ENCODE measurements around the gene MYO19. TPM values are rescaled to one million over a fixed set of nuclear protein-coding genes. Genes with fewer than 3 reads are reported as not detected.

Gene MYO19
- total RNA-seq, 1 experiment from 2014 or later, result 167 TPM

DNA sequence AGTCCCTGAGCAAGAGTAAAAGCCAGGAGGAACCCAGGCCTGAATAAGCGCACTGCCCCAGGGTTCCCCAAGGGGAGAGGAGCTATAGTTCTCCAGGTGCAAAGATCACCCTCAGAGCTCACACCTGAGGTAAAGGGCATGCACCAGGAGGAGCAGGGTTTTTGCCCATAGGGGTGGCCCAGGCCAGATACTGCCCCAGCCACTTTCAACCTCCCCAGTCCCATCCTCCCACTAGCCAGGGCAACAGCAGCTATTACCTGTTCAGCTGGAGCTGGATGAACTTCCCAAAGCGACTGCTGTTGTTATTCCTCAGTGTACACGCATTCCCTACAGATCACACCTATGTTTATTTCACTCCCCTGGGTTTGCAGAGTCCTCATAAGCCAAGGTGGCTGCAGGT, 19.8 kb downstream of the MYO19 start:
- intact Hi-C loops (cut with micrococcal nuclease), result no loop called here

More for the DNA sequence above, 19.8 kb downstream of the MYO19 start:
- Histone ChIP-seq H2AFZ (ENCODE audit: low read depth, low read length, poor library complexity, severe bottlenecking) (no peak overlapping the region), H3K4me3 (replicated peaks in 1 of 2; ENCODE audit: low read depth in 1 of 2, low read length in 2 of 2) (no peak overlapping the region), H3K9me3 (ENCODE audit: control insufficient read depth in 1 of 2, insufficient read depth in 1 of 2, low read depth in 1 of 2, low read length in 2 of 2) (no peaks in the 10 kb centered on the region), H3K79me2 (ENCODE audit: insufficient read depth, low read length) (peaks cover 4% of the 10 kb centered on the region; the same call in 1 of the 2 replicates), H3K4me2 (ENCODE audit: low read length) (no peak overlapping the region), H3K9me2 (ENCODE audit: insufficient read depth) (no peaks in the 10 kb centered on the region), H3K4me1 (ENCODE audit: control insufficient read depth in 1 of 2, insufficient read depth in 2 of 2, low read length in 2 of 2) (no peaks in the 10 kb centered on the region), H3K9ac (ENCODE audit: low read length) (no peak overlapping the region), H3K27ac (ENCODE audit: low read depth, low read length) (no peak overlapping the region), H4K20me1 (ENCODE audit: insufficient read depth) (no peaks in the 10 kb centered on the region), H3K27me3 (ENCODE audit: insufficient read depth, low read length) (no peaks in the 10 kb centered on the region), H3K36me3 (ENCODE audit: control insufficient read depth in 1 of 2, insufficient read depth in 2 of 2, low read length in 2 of 2) (peaks cover 31 to 45% of the 10 kb centered on the region in 2 experiments; a peak in 3 of 4 replicates)
- ChIA-PET CTCF (no interaction called here), POLR2A (no interaction called here), RAD21 (ENCODE audit: low non-redundant PET in 1 of 2, low total read pairs in 2 of 2, uncharacterized antibody in 2 of 2, unreplicated experiment in 2 of 2) (no interaction called here)
- ATAC-seq (no peak), DNase-seq (ENCODE audit: low read depth, low spot score) (no peak)
- no peak for TF ChIP-seq CEBPB (IDR thresholded peaks at IDR 0.05; ENCODE audit: low read depth)
- no peak for TF ChIP-seq FOSL1 (IDR thresholded peaks at IDR 0.05; ENCODE audit: low read depth)
- TF ChIP-seq CBX3 (IDR thresholded peaks at IDR 0.05; ENCODE audit: low read depth), result no peak
- no peak for TF ChIP-seq EGR1 (IDR thresholded peaks at IDR 0.05; ENCODE audit: low read depth)
- TF ChIP-seq, protein P1, sequence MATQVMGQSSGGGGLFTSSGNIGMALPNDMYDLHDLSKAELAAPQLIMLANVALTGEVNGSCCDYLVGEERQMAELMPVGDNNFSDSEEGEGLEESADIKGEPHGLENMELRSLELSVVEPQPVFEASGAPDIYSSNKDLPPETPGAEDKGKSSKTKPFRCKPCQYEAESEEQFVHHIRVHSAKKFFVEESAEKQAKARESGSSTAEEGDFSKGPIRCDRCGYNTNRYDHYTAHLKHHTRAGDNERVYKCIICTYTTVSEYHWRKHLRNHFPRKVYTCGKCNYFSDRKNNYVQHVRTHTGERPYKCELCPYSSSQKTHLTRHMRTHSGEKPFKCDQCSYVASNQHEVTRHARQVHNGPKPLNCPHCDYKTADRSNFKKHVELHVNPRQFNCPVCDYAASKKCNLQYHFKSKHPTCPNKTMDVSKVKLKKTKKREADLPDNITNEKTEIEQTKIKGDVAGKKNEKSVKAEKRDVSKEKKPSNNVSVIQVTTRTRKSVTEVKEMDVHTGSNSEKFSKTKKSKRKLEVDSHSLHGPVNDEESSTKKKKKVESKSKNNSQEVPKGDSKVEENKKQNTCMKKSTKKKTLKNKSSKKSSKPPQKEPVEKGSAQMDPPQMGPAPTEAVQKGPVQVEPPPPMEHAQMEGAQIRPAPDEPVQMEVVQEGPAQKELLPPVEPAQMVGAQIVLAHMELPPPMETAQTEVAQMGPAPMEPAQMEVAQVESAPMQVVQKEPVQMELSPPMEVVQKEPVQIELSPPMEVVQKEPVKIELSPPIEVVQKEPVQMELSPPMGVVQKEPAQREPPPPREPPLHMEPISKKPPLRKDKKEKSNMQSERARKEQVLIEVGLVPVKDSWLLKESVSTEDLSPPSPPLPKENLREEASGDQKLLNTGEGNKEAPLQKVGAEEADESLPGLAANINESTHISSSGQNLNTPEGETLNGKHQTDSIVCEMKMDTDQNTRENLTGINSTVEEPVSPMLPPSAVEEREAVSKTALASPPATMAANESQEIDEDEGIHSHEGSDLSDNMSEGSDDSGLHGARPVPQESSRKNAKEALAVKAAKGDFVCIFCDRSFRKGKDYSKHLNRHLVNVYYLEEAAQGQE (IDR thresholded peaks at IDR 0.05; ENCODE audit: low read depth), result no peak
- TF ChIP-seq SRF (IDR thresholded peaks at IDR 0.05; ENCODE audit: low read depth), result no peak
- TF ChIP-seq, protein P2, sequence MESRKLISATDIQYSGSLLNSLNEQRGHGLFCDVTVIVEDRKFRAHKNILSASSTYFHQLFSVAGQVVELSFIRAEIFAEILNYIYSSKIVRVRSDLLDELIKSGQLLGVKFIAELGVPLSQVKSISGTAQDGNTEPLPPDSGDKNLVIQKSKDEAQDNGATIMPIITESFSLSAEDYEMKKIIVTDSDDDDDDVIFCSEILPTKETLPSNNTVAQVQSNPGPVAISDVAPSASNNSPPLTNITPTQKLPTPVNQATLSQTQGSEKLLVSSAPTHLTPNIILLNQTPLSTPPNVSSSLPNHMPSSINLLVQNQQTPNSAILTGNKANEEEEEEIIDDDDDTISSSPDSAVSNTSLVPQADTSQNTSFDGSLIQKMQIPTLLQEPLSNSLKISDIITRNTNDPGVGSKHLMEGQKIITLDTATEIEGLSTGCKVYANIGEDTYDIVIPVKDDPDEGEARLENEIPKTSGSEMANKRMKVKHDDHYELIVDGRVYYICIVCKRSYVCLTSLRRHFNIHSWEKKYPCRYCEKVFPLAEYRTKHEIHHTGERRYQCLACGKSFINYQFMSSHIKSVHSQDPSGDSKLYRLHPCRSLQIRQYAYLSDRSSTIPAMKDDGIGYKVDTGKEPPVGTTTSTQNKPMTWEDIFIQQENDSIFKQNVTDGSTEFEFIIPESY (IDR thresholded peaks at IDR 0.05; ENCODE audit: extremely low read depth, insufficient replicate concordance, low read length), result no peak
- no peak for TF ChIP-seq TCF7L2 (IDR thresholded peaks at IDR 0.05; ENCODE audit: borderline replicate concordance, extremely low read depth, insufficient read depth, insufficient read length)
- no peak for TF ChIP-seq POLR2AphosphoS5 (IDR thresholded peaks at IDR 0.05; ENCODE audit: low read depth, low read length)
- TF ChIP-seq, protein P3, sequence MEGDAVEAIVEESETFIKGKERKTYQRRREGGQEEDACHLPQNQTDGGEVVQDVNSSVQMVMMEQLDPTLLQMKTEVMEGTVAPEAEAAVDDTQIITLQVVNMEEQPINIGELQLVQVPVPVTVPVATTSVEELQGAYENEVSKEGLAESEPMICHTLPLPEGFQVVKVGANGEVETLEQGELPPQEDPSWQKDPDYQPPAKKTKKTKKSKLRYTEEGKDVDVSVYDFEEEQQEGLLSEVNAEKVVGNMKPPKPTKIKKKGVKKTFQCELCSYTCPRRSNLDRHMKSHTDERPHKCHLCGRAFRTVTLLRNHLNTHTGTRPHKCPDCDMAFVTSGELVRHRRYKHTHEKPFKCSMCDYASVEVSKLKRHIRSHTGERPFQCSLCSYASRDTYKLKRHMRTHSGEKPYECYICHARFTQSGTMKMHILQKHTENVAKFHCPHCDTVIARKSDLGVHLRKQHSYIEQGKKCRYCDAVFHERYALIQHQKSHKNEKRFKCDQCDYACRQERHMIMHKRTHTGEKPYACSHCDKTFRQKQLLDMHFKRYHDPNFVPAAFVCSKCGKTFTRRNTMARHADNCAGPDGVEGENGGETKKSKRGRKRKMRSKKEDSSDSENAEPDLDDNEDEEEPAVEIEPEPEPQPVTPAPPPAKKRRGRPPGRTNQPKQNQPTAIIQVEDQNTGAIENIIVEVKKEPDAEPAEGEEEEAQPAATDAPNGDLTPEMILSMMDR (IDR thresholded peaks at IDR 0.05 in 2 of 3, conservative IDR thresholded peaks at IDR 0.05 in 1 of 3; ENCODE audit: borderline replicate concordance in 1 of 3, insufficient read depth in 1 of 3, low read depth in 2 of 3, low read length in 2 of 3), result no peak
- TF ChIP-seq SP1 (IDR thresholded peaks at IDR 0.05; ENCODE audit: low read depth), result no peak
- no peak for TF ChIP-seq EZH2phosphoT487 (IDR thresholded peaks at IDR 0.05; ENCODE audit: borderline replicate concordance)
- no peak for TF ChIP-seq EZH2 (IDR thresholded peaks at IDR 0.05)
- no peak for TF ChIP-seq JUND (IDR thresholded peaks at IDR 0.05)
- TF ChIP-seq, protein P4, sequence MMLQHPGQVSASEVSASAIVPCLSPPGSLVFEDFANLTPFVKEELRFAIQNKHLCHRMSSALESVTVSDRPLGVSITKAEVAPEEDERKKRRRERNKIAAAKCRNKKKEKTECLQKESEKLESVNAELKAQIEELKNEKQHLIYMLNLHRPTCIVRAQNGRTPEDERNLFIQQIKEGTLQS (IDR thresholded peaks at IDR 0.05), result no peak
- no peak for TF ChIP-seq SIN3A (IDR thresholded peaks at IDR 0.05; ENCODE audit: low read depth)
- TF ChIP-seq ZNF274 (IDR thresholded peaks at IDR 0.05; ENCODE audit: low read depth, low read length), result no peak
- BruUV-seq (replicated peaks), result no TSS peak

Data from HCT116 (cell line).